ENCODE measurements around the gene GRXCR2. TPM values are rescaled to one million over a fixed set of nuclear protein-coding genes. Genes with fewer than 3 reads are reported as not detected.

GRXCR2 gene, protein sequence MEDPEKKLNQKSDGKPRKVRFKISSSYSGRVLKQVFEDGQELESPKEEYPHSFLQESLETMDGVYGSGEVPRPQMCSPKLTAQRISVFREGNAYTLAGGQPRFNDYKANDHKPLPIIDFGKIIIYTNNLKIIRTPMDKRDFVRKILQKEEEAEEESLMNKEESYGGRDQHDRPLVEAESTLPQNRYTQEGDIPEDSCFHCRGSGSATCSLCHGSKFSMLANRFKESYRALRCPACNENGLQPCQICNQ
- not detected in 5 replicates for total RNA-seq (2022; extraction: Qiagen RNA extraction; ENCODE audit: low read depth)

DNA sequence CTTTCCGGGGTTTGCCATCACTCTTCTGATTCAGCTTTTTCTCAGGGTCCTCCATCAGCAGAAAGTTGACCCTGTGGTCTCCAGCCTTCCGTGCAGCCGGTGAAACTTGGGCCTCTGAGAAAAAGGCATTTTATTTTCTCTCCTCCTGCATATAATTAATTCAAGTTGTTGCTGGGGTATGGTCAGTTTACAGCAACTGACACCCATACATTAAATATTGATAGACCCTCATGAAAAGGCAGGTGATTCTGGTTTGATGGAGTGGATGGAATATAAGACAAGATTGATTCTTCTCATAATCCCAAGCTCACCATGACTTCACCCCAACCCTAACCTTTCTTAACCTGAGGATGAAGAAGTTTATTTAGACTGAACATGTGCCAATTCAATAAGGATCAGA, at the start of gene GRXCR2:
TSS of gene GRXCR2 (minus strand) at position 101 of the 400 bp plus-strand sequence. CDS start at position 55, 46 bp downstream.

DNA sequence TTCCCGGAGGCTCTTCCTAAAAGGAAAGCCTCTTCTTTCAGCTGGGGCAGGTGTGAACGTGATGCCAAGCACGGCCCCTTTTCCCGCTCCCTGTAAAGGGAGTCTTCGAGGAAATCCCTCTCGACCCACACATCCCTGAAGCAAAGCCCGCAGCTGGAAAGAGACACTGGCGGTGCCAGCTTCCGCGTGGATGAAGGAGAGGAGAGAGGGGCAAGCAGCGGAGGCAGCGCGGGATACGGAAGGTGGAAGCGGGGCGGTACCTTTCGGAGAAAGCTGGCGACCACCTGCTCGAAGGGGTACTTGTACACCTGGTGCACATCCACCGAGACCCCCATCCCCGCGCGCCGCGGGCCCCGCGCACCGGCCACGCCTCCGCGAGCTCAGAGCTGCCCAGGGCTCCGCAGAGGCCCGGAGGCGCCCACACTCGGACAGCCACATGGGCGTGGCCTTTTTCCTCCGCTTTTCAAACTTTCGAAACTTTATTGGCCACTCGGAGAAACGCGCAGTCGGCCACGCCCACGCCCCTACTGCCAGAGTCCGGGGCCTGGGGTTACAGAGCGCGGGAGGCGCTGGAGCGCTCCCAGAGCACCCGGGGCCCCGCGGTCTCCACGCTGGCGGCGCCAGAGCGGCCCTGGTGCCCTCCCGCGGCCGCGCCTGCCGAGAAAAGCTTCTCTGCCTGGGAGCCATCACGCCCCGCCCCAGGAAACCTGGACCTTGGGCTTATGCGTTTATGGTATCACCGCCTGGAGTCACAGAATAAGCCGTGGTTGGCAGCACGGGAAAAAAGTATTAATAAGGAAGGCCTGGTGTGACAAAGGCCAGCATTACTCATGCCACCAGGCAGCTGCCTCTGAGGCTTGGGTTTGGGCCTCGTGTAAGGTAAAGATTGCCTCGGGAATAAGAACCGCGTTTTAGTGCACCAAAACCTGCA, 37.6 kb downstream of the GRXCR2 start, which contains the start of gene PRELID2:
TSS of gene PRELID2 (minus strand) at position 426 of the 931 bp plus-strand sequence. CDS start at position 335, 91 bp downstream.

Other genes with a start within 250 kb of the GRXCR2 start
- gene PRELID2, start 37.7 kb downstream of the GRXCR2 start, total RNA-seq (2022; extraction: Qiagen RNA extraction; ENCODE audit: low read depth), result 6.6 to 9.2 TPM (median 8.2 TPM) in 5 replicates
- gene SH3RF2, start 63.6 kb upstream of the GRXCR2 start, total RNA-seq (2022; extraction: Qiagen RNA extraction; ENCODE audit: low read depth), result 1.6 to 3.1 TPM (median 2.5 TPM) in 5 replicates
- gene PLAC8L1, start 232.6 kb upstream of the GRXCR2 start, total RNA-seq (2022; extraction: Qiagen RNA extraction; ENCODE audit: low read depth), result 0.34 to 0.75 TPM (median 0.70 TPM) in 3 of 5 replicates, not detected in the others